ENCODE data around the gene NDUFB8. TPM values are rescaled to one million over a fixed set of nuclear protein-coding genes. Genes with fewer than 3 reads are reported as not detected.

Gene NDUFB8
- total and polyA plus RNA-seq, 5 donors from 2014 or later: 183 to 714 (median 619) TPM

GRCh38 chr10:100479037-100479436 lies 50.6 kb downstream of the NDUFB8 start:
- Mint-ChIP-seq H3K4me1 (peaks cover 0 to 20% (median 8%) of the 10 kb centered on the region in 4 donors), H3K36me3 (no peaks in the 10 kb centered on the region), H3K4me3 (peak overlapping the region in 2 of 4 donors; percentile 16 to 79), H3K9me3 (peaks cover 0 to 3% (median 0%) of the 10 kb centered on the region in 7 donors), H3K27ac (no peak overlapping the region), H3K27me3 (peaks cover 39% of the 10 kb centered on the region)
- H3K27me3 ChIP-seq (ENCODE audit: control insufficient read depth, insufficient read depth, low read length): peaks cover 21% of the 10 kb centered on the region
- no peak overlapping the region for H3K4me3 ChIP-seq (ENCODE audit: low read depth, low read length)
- no peak overlapping the region for H3K27ac ChIP-seq (ENCODE audit: insufficient read depth, low read length, poor library complexity, severe bottlenecking)
- no peaks in the 10 kb centered on the region for H3K36me3 ChIP-seq (ENCODE audit: control insufficient read depth, insufficient read depth, low read length)
- H3K9me3 ChIP-seq (ENCODE audit: control insufficient read depth in 2 of 2, low read length in 2 of 2): no peaks in the 10 kb centered on the region
- no peak for ATAC-seq (ENCODE audit: low read depth in 2 of 2)
- DNase-seq: no peak
- peaks cover 19% of the 10 kb centered on the region for H3K4me1 ChIP-seq (ENCODE audit: control insufficient read depth, insufficient read depth, low read length, poor library complexity, severe bottlenecking)

GRCh38 chr10:100477970-100478369 lies 51.7 kb downstream of the NDUFB8 start:
- Mint-ChIP-seq H3K4me3 (no peak overlapping the region), H3K36me3 (no peaks in the 10 kb centered on the region), H3K4me1 (peaks cover 0 to 11% (median 5%) of the 10 kb centered on the region in 4 donors), H3K9me3 (peaks cover 0 to 3% (median 0%) of the 10 kb centered on the region in 7 donors), H3K27ac (no peak overlapping the region), H3K27me3 (peaks cover 42% of the 10 kb centered on the region)
- Histone ChIP-seq H3K27me3 (ENCODE audit: control insufficient read depth, insufficient read depth, low read length) (peaks cover 24% of the 10 kb centered on the region), H3K27ac (ENCODE audit: insufficient read depth, low read length, poor library complexity, severe bottlenecking) (no peak overlapping the region), H3K4me1 (ENCODE audit: control insufficient read depth, insufficient read depth, low read length, poor library complexity, severe bottlenecking) (peaks cover 18% of the 10 kb centered on the region), H3K9me3 (ENCODE audit: control insufficient read depth in 2 of 2, low read length in 2 of 2) (no peaks in the 10 kb centered on the region), H3K4me3 (ENCODE audit: low read depth, low read length) (no peak overlapping the region), H3K36me3 (ENCODE audit: control insufficient read depth, insufficient read depth, low read length) (no peaks in the 10 kb centered on the region)
- DNase-seq (no peak), ATAC-seq (ENCODE audit: low read depth in 2 of 2) (no peak)

Other genes starting within 250 kb of the NDUFB8 start
- 58.4 TPM for gene BLOC1S2, start 243.2 kb downstream of the NDUFB8 start, total RNA-seq
- 100 to 1,000 TPM in 1 of 4 donors, 10 to 100 TPM in 3; 73.3 to 104 (median 87.7) TPM for gene BLOC1S2, start 243.2 kb downstream of the NDUFB8 start, polyA plus RNA-seq
- gene PKD2L1, start 199.6 kb downstream of the NDUFB8 start, total RNA-seq: not detected
- gene PKD2L1, start 199.6 kb downstream of the NDUFB8 start, polyA plus RNA-seq: not detected
- gene SCD, start 182.6 kb downstream of the NDUFB8 start, total RNA-seq: 1.3 TPM
- under 1 TPM; 0.22 to 0.94 (median 0.76) TPM for gene SCD, start 182.6 kb downstream of the NDUFB8 start, polyA plus RNA-seq
- not detected for gene WNT8B, start 66.9 kb downstream of the NDUFB8 start, total RNA-seq
- gene WNT8B, start 66.9 kb downstream of the NDUFB8 start, polyA plus RNA-seq: under 1 TPM in 1 of 4 donors, not detected in 3; 0.07 TPM
- gene SEC31B, start 10.0 kb downstream of the NDUFB8 start, total RNA-seq: 73.3 TPM
- gene SEC31B, start 10.0 kb downstream of the NDUFB8 start, polyA plus RNA-seq: 1 to 10 TPM; 1.2 to 3.0 (median 2.6) TPM
- 42.9 TPM for gene HIF1AN, start 6.1 kb upstream of the NDUFB8 start, total RNA-seq
- 10 to 100 TPM; 30.0 to 36.1 (median 31.9) TPM for gene HIF1AN, start 6.1 kb upstream of the NDUFB8 start, polyA plus RNA-seq
- not detected for gene PAX2, start 215.7 kb upstream of the NDUFB8 start, total RNA-seq
- gene PAX2, start 215.7 kb upstream of the NDUFB8 start, polyA plus RNA-seq: under 1 TPM in 1 of 4 donors, not detected in 3; 0.08 TPM

All from CD4-positive, CD25-positive, alpha-beta regulatory T cell (primary cell).